HS-27A (cell line): ENCODE results near the gene ASCC3.
"Not testable (repeated sequence)": the region's sequence is repeated elsewhere in the genome, so short reads cannot be mapped to it uniquely, and the experiment has no call there.

ENCODE experiments used
- DNase-seq: peaks from one replicate; pipeline ENCODE4 v3.0.0-alpha.2; 2012; ENCODE audit warnings: low read depth, missing footprints

The ASCC3 gene

GRCh38 chr6:100889351-100889750, 8.2 kb upstream of the ASCC3 start:
- no peak for DNase-seq

GRCh38 chr6:100886076-100886475, 4.9 kb upstream of the ASCC3 start:
- DNase-seq: no peak

GRCh38 chr6:100883347-100883746, 2.2 kb upstream of the ASCC3 start:
- DNase-seq: no peak

GRCh38 chr6:100881707-100882040, 545 bp upstream of the ASCC3 start:
- no peak for DNase-seq

GRCh38 chr6:100880149-100880852, 828 bp downstream of the ASCC3 start:
- DNase-seq: no peak

GRCh38 chr6:100879317-100879716, 1.8 kb downstream of the ASCC3 start:
- DNase-seq: no peak

GRCh38 chr6:100877851-100878250, 3.3 kb downstream of the ASCC3 start:
- DNase-seq: no peak

GRCh38 chr6:100876251-100876650, 4.9 kb downstream of the ASCC3 start:
- DNase-seq: no peak

- DNase-seq: no peak
Measured at GRCh38 chr6:100865525-100865924, 15.6 kb downstream of the ASCC3 start.

- DNase-seq: no peak
Measured at GRCh38 chr6:100862063-100862462, 19.1 kb downstream of the ASCC3 start.

GRCh38 chr6:100856146-100856545, 25.0 kb downstream of the ASCC3 start:
- no peak for DNase-seq

GRCh38 chr6:100851819-100852218, 29.3 kb downstream of the ASCC3 start:
- no peak for DNase-seq

GRCh38 chr6:100850174-100850573, 31.0 kb downstream of the ASCC3 start:
- DNase-seq: no peak

GRCh38 chr6:100846276-100846675, 34.9 kb downstream of the ASCC3 start:
- DNase-seq: no peak

- DNase-seq: no peak
Measured at GRCh38 chr6:100845676-100846075, 35.5 kb downstream of the ASCC3 start.

GRCh38 chr6:100839419-100839818, 41.7 kb downstream of the ASCC3 start:
- no peak for DNase-seq

- no peak for DNase-seq
Measured at GRCh38 chr6:100838011-100838410, 43.1 kb downstream of the ASCC3 start.

- DNase-seq: no peak
Measured at GRCh38 chr6:100833972-100834574, 47.1 kb downstream of the ASCC3 start.

- not testable (repeated sequence) for DNase-seq
Measured at GRCh38 chr6:100829077-100829595, 52.0 kb downstream of the ASCC3 start.

- DNase-seq: no peak
Measured at GRCh38 chr6:100823041-100823440, 58.1 kb downstream of the ASCC3 start.

- DNase-seq: no peak
Measured at GRCh38 chr6:100818066-100818465, 63.1 kb downstream of the ASCC3 start.

GRCh38 chr6:100810015-100810414, 71.1 kb downstream of the ASCC3 start:
- no peak for DNase-seq

- no peak for DNase-seq
Measured at GRCh38 chr6:100809346-100809745, 71.8 kb downstream of the ASCC3 start.
